GM12878 (cell line): ENCODE measurements around the gene CLEC7A. TPM values are rescaled to one million over a fixed set of nuclear protein-coding genes. Genes with fewer than 3 reads are reported as not detected.

Source experiments
- ATAC-seq: fragments of 200-7000 bp; cut with Tn5 transposase; 3 replicates; pipeline ENCODE4 v1.9.1; 2020; ENCODE audit warnings: mild to moderate bottlenecking, moderate library complexity
- BruUV-seq: library from RNA; stranded (reverse); fragments of 400-500 nt; replicated peaks from 2 replicates; lab custom pipeline; 2021; lab: Mats Ljungman, UMichigan
- CTCF ChIA-PET: fragments of 300-600 bp; sonication (Branson Sonifier 250); formaldehyde crosslinking; extraction: SDS; loops from one replicate; lab custom pipeline; 2021; ENCODE audit warnings: inconsistent platforms; lab: Yijun Ruan, JAX
- POLR2A ChIA-PET: fragments of 350-600 bp; formaldehyde crosslinking; extraction: SDS; loops from one replicate; lab custom pipeline; 2021; ENCODE audit warnings: inconsistent platforms; lab: Charles Lee
- RAD21 ChIA-PET: fragments of 300-600 bp; sonication (Branson Sonifier 250); formaldehyde crosslinking; loops from one replicate; lab custom pipeline; 2023; ENCODE audit warnings: antibody characterized with exemption; ENCODE audit not compliant: unreplicated experiment; lab: Charles Lee
- SMC1A ChIA-PET: fragments of 300-600 bp; sonication (Branson Sonifier 250); formaldehyde crosslinking; loops from one replicate; lab custom pipeline; 2023; ENCODE audit not compliant: unreplicated experiment, uncharacterized antibody; lab: Charles Lee
- DNase-seq: peaks from one replicate; pipeline ENCODE4 v3.0.0-alpha.2; 2011; ENCODE audit warnings: low read depth, low spot score
- FAIRE-seq: peaks from 3 replicates; lab custom pipeline; 2011; peaks lifted over from hg19 to GRCh38; lab: Jason Lieb, UNC
- H2AFZ ChIP-seq: 2 replicates; pipeline ENCODE4 v1.6.0; 2011; ENCODE audit warnings: low read depth, low read length, control low read depth; ENCODE audit not compliant: control insufficient read depth
- H3K27ac ChIP-seq: 2 replicates; pipeline ENCODE4 v1.5.1; 2011; ENCODE audit warnings: control low read depth; ENCODE audit not compliant: control insufficient read depth, insufficient read depth
- H3K27me3 ChIP-seq, 2 experiments: replicated peaks in 1 of 2; 2 replicates each; pipeline versions ENCODE4 v1.6.0 to v1.6.1; 2011; ENCODE audit warnings: low read length in 1 of 2; ENCODE audit not compliant: control insufficient read depth in 2 of 2, insufficient read depth in 2 of 2
- H3K36me3 ChIP-seq, 2 experiments: 2 replicates each; pipeline ENCODE4 v1.5.1; 2011; ENCODE audit warnings: low read length in 1 of 2; ENCODE audit not compliant: control insufficient read depth in 2 of 2, insufficient read depth in 2 of 2
- H3K4me1 ChIP-seq: 2 replicates; pipeline ENCODE4 v1.6.1; 2011; ENCODE audit warnings: mild to moderate bottlenecking, low read length, moderate library complexity, mixed read lengths; ENCODE audit not compliant: control insufficient read depth, insufficient read depth
- H3K4me2 ChIP-seq: 2 replicates; pipeline ENCODE4 v1.6.0; 2011; ENCODE audit warnings: control low read depth; ENCODE audit not compliant: control insufficient read depth, insufficient read depth
- H3K4me3 ChIP-seq: fragments of 200-600 bp; sonication (generic); 2 replicates; pipeline ENCODE4 v1.5.1; 2016
- H3K79me2 ChIP-seq: 2 replicates; pipeline ENCODE4 v1.6.0; 2011; ENCODE audit warnings: low read length; ENCODE audit not compliant: control insufficient read depth, insufficient read depth
- H3K9ac ChIP-seq: 2 replicates; pipeline ENCODE4 v1.8.0; 2011; ENCODE audit warnings: low read length, control low read depth, mixed read lengths; ENCODE audit not compliant: control insufficient read depth, insufficient read depth
- H3K9me3 ChIP-seq: replicated peaks from 3 replicates; pipeline ENCODE4 v1.5.1; 2011; ENCODE audit warnings: mild to moderate bottlenecking, low read length; ENCODE audit not compliant: control insufficient read depth, insufficient read depth
- H4K20me1 ChIP-seq: 2 replicates; pipeline ENCODE4 v1.6.0; 2011; ENCODE audit not compliant: control insufficient read depth, insufficient read depth
- ASH2L ChIP-seq: fragments of 300-600, 200-600 bp; sonication (generic); IDR thresholded peaks from 2 replicates; pipeline ENCODE4 v1.6.1; 2017; ENCODE audit warnings: low read depth, mild to moderate bottlenecking, borderline replicate concordance
- ATF7 ChIP-seq: fragments of 450-650 bp; IDR thresholded peaks from 2 replicates; pipeline ENCODE4 v1.6.1; 2016; ENCODE audit warnings: low read depth, mild to moderate bottlenecking
- BCL11A ChIP-seq: IDR thresholded peaks from 2 replicates; pipeline ENCODE4 v1.6.1; 2011; ENCODE audit warnings: low read depth, low read length
- CHD1 ChIP-seq: IDR thresholded peaks from 2 replicates; pipeline ENCODE4 v1.6.1; 2012; ENCODE audit warnings: low read depth, low read length, improper control_type of control experiment
- IKZF1 ChIP-seq: fragments of 450-650 bp; conservative IDR thresholded peaks from 2 replicates; pipeline ENCODE4 v1.6.1; 2017; ENCODE audit warnings: antibody characterized with exemption, mild to moderate bottlenecking
- RB1 ChIP-seq: fragments of 450-650 bp; formaldehyde crosslinking; IDR thresholded peaks from 2 replicates; pipeline ENCODE4 v1.6.1; 2017; ENCODE audit warnings: mild to moderate bottlenecking, borderline replicate concordance
- RCOR1 ChIP-seq: conservative IDR thresholded peaks from 2 replicates; pipeline ENCODE4 v1.6.1; 2012; ENCODE audit warnings: low read depth, low read length, improper control_type of control experiment
- TCF12 ChIP-seq: IDR thresholded peaks from 2 replicates; pipeline ENCODE4 v1.6.1; 2011; ENCODE audit warnings: low read depth, mild to moderate bottlenecking, low read length
- TCF3 ChIP-seq: IDR thresholded peaks from 2 replicates; pipeline ENCODE4 v1.6.1; 2012; ENCODE audit warnings: low read depth, mild to moderate bottlenecking, low read length, borderline replicate concordance; ENCODE audit not compliant: insufficient read depth
- TCF7 ChIP-seq: IDR thresholded peaks from 2 replicates; pipeline ENCODE4 v1.6.1; 2014; ENCODE audit warnings: antibody characterized with exemption, borderline replicate concordance
- YY1 ChIP-seq: IDR thresholded peaks from 2 replicates; pipeline ENCODE4 v1.6.1; 2011; ENCODE audit warnings: low read depth, mild to moderate bottlenecking, low read length
- ZBED1 ChIP-seq: IDR thresholded peaks from 2 replicates; pipeline ENCODE4 v1.6.1; 2016; ENCODE audit warnings: borderline replicate concordance
- ZZZ3 ChIP-seq: IDR thresholded peaks from 2 replicates; pipeline ENCODE4 v1.6.1; 2011; ENCODE audit warnings: low read depth; ENCODE audit not compliant: control insufficient read depth, insufficient read length
- WGBS: methylation state at CpG from one replicate; pipeline ENCODE4 v1.1.6; 2016; ENCODE audit warnings: low lambda C conversion rate; ENCODE audit not compliant: insufficient replicate concordance, insufficient coverage; ENCODE audit errors: missing lambda C conversion rate; 5-methylcytosine and 5-hydroxymethylcytosine counted together
- in situ Hi-C: fragments of 300-500 bp; cut with MboI; formaldehyde crosslinking; loops from 9 replicates; pipeline ENCODE4 v1.14.3; 2018; ENCODE audit warnings: mixed read lengths
- intact Hi-C: fragments of 100-400 bp; cut with micrococcal nuclease; formaldehyde crosslinking; loops from one replicate; pipeline ENCODE4 v1.14.2; 2022; ENCODE audit not compliant: unreplicated experiment
- polyA plus RNA-seq, 11 experiments: library from polyadenylated mRNA; depleted of rRNA in 4 of 11; unstranded in 6 of 11; stranded (reverse) in 5 of 11; fragments of >200 nt; fragmentation: Nextera tagmentation in 4 of 11; fragmentation: Illumina TruSeq in 1 of 11; extraction: Ambion mirVana in 4 of 11; extraction: Trizol in 1 of 11; gene quantifications; 1 replicate in 1 of 11; 2 replicates in 10 of 11; pipeline versions ENCODE4 v1.2.1 to v1.2.3, GENCODE V29; 2011 to 2016; ENCODE audit warnings: inconsistent platforms in 2 of 11, missing spikeins in 2 of 11, low read depth in 1 of 11
- total RNA-seq, 4 experiments: library from RNA; depleted of rRNA in 3 of 4; stranded (reverse); fragments of >200 nt in 3 of 4; fragmentation: Illumina TruSeq in 1 of 4; extraction: Trizol in 1 of 4; gene quantifications; 2 replicates each; pipeline versions ENCODE4 v1.2.1 to v1.2.3, GENCODE V29; 2013 to 2021
- TF ChIP-seq, protein P1 (sequence below): fragments of 450-650 bp; conservative IDR thresholded peaks from 2 replicates; pipeline ENCODE4 v1.6.1; 2017; ENCODE audit warnings: mild to moderate bottlenecking, moderate library complexity
- TF ChIP-seq, protein P2 (sequence below): fragments of 450-650 bp; IDR thresholded peaks from 2 replicates; pipeline ENCODE4 v1.6.1; 2017; ENCODE audit warnings: mild to moderate bottlenecking, low read depth, inconsistent platforms; ENCODE audit not compliant: poor library complexity, severe bottlenecking

Gene CLEC7A
- total and polyA plus RNA-seq, 10 of the 15 experiments (the other 5 are each of a cell fraction or from before 2014, with no cell fraction given): not detected

DNA sequence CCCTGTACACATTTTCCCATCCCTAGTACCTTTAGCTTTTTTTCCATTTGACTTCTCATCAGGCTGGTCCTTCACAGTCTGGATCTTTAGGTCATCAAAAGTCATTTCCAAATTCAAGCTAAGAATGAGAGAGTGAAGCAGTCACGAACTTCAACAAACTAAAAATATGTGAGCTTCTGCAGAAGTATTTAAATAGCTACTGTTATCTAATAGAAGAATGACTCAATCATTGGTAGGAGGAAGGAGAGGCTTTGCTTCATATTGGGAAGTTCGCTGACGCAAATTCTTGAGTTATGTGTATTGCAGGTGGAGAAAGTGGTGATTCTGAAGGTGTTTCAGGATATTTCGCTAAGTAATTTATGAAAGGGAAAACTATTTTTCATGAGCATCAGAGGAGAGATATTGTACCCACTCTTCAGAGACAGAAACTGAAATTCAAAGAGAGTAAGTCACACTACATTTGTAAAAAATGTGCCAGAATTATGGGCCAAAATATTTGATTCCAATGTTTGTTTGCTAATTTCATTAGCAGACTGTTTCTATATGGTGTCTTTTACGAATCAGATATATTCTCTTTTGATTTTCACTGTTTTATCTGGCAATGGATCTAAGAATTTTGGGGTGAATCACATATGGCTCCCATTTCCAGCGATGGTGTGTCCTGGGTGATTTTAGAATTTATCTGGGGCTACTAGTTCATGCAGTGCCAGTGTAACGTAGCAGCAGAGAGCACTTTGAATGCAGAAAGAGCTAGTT is 42.2 kb upstream of the CLEC7A start, which contains the start of gene OLR1 (continued):
- TF ChIP-seq TCF3 (no peak), CHD1 (no peak), TCF7 (no peak), ZBED1 (no peak), IKZF1 (no peak), ZZZ3 (no peak), ATF7 (no peak), BCL11A (no peak), YY1 (no peak)
- TF ChIP-seq, protein P1, sequence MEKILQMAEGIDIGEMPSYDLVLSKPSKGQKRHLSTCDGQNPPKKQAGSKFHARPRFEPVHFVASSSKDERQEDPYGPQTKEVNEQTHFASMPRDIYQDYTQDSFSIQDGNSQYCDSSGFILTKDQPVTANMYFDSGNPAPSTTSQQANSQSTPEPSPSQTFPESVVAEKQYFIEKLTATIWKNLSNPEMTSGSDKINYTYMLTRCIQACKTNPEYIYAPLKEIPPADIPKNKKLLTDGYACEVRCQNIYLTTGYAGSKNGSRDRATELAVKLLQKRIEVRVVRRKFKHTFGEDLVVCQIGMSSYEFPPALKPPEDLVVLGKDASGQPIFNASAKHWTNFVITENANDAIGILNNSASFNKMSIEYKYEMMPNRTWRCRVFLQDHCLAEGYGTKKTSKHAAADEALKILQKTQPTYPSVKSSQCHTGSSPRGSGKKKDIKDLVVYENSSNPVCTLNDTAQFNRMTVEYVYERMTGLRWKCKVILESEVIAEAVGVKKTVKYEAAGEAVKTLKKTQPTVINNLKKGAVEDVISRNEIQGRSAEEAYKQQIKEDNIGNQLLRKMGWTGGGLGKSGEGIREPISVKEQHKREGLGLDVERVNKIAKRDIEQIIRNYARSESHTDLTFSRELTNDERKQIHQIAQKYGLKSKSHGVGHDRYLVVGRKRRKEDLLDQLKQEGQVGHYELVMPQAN: no peak
- TF ChIP-seq, all 136 proteins: peak for 0

DNA sequence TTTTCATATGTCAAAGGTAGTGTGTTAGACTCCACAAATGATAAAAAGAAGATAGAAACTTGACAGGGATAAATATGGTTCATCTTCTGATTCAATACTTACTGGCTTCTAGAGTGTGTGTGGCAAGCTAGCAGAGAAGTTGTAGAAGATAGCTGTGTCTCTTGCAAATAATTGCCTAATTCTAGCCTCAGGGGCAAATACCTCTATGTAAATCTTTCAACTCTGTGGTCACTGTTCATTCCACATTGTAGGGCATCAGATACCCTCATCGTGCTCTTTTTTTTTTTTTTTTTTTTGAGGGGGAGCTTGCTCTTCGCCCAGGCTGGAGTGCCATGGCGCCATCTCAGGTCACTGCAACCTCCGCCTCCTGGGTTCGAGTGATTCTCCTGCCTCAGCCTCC is 40.2 kb upstream of the CLEC7A start:
- FAIRE-seq (no peak), DNase-seq (no peak), ATAC-seq (no peak)
- ChIA-PET SMC1A (no interaction called here), RAD21 (no interaction called here), POLR2A (no interaction called here), CTCF (interaction anchor here (1.0 to 1.7 kb wide), 3 partner anchors 11 to 370 kb away, joined by 4 to 6 read pairs (median 5); no protein-coding TSS in a partner anchor)
- no peaks in the 10 kb centered on the region for H3K79me2 ChIP-seq
- in situ Hi-C loops (no loop called here), intact Hi-C loops (no loop called here)
- no peak overlapping the region for H3K4me3 ChIP-seq
- H3K36me3 ChIP-seq: no peaks in the 10 kb centered on the region
- BruUV-seq: no TSS peak
- H4K20me1 ChIP-seq: no peaks in the 10 kb centered on the region
- 0% methylated on average over 4 of the region's 5 CpGs for WGBS
- TF ChIP-seq, protein P2, sequence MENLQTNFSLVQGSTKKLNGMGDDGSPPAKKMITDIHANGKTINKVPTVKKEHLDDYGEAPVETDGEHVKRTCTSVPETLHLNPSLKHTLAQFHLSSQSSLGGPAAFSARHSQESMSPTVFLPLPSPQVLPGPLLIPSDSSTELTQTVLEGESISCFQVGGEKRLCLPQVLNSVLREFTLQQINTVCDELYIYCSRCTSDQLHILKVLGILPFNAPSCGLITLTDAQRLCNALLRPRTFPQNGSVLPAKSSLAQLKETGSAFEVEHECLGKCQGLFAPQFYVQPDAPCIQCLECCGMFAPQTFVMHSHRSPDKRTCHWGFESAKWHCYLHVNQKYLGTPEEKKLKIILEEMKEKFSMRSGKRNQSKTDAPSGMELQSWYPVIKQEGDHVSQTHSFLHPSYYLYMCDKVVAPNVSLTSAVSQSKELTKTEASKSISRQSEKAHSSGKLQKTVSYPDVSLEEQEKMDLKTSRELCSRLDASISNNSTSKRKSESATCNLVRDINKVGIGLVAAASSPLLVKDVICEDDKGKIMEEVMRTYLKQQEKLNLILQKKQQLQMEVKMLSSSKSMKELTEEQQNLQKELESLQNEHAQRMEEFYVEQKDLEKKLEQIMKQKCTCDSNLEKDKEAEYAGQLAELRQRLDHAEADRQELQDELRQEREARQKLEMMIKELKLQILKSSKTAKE: no peak
- TF ChIP-seq RB1 (no peak), ASH2L (no peak), RCOR1 (no peak), TCF12 (no peak)
- no peaks in the 10 kb centered on the region for H3K9me3 ChIP-seq
- no peaks in the 10 kb centered on the region for H3K4me1 ChIP-seq
- no peak overlapping the region for H3K9ac ChIP-seq
- H2AFZ ChIP-seq: no peak overlapping the region
- no peak overlapping the region for H3K27ac ChIP-seq
- H3K4me2 ChIP-seq: no peak overlapping the region
- peaks cover 0 to 7% of the 10 kb centered on the region in 2 experiments; a peak in 1 of 4 replicates for H3K27me3 ChIP-seq
